Head of caudate nucleus (tissue), 42 donors: ENCODE data around the gene FGD2.

Experiments used
- DNase-seq, 42 donors: peaks; one replicate each; pipeline versions ENCODE4 v3.0.0 to v3.0.0-alpha.2; 2020 to 2021; ENCODE audit warnings: mixed read lengths in 7 of 42
- intact Hi-C: fragments of 100-400 bp; cut with DNase I; formaldehyde crosslinking; loops from one replicate; pipeline ENCODE4 v1.15.0; 2022

The FGD2 gene

GRCh38 chr6:37068356-37069270 is 63.2 kb downstream of the FGD2 start:
- DNase-seq: no peak
- intact Hi-C loops: no loop called here

DNA sequence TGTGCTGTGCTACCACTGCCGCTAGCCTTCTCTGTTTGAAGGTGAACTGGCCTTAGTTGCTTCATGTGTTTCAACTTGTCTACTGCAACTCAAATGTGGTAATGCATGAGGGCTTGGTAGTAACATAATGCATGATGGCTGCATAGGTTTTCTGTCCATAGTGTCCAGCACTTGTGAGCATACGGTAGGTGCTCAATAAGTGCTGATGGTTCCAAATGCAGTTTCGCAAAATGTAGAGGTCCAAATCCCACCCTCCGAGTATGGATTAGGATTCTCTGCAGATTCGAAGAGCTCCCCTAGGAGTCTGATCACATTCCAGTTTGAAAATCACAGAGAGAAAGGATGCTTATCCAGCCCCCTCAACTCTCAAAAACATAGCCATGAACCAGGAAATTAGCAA is 64.2 kb downstream of the FGD2 start:
- intact Hi-C loops: no loop called here
- DNase-seq: no peak

GRCh38 chr6:37072526-37072925 is 67.1 kb downstream of the FGD2 start:
- no peak for DNase-seq
- intact Hi-C loops: no loop called here

DNA sequence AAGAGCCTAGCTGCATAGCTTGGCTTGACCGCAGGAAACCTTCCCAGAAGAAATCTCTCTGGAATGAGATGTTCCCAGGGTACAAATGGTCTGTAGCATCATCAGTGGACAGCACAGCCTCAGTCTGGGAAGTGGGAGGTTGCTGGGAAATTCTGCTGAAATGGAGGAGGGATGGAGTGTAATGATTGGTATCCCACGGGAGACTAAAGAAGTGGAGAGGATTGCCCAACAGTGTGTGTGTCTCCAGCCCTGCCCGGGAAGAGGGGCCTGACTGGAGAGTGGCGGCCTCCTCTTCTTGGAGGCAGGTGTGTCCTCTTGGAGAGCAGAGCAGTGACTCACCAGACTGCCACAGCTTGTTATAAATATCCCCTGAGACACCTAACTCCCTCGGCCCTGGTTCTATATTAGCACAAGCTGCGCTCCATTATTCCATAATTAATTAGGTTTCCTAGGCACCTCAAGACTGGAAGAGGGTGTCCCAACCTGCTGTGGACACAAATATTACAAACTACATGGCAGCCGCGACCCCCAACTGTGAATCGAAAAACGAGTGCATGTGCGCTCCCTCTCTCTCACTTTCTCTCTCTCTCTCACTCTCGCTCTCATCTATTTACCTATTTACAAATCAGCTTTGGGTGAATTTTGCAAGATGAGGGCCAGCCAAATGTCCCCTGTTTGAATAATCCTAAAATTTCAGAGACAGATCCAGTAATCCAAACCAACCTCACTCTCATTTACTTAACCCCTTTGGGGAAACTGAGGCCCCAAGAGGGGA is 68.8 kb downstream of the FGD2 start:
- no peak for DNase-seq
- intact Hi-C loops: no loop called here

- intact Hi-C loops: no loop called here
- no peak for DNase-seq
These were observed 71.9 kb downstream of the FGD2 start for GRCh38 chr6:37077191-37077904.

DNA sequence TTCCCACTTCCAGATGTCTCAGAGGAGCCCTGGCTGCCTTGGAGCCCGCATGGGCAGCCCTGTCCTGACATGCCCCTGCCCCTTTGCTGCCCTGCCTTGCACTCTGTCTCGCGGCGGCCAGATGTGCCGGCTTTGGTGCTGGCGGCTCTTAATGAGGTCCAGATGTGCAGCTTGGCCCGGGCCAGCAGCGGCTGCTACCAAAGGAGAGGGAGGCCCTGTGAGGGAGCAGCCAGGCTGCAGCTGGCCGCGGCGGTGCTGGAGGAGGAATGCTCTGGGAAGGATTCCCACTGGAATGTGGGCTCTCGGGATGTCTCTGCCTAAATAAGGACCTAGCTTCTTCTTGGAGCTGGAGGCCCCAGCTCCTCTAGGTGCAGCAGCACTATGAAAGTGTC is 72.4 kb downstream of the FGD2 start:
- peak in 26 of 42 donors; percentile 13 to 58 (median 28) for DNase-seq
- intact Hi-C loops: no loop called here
